Activated CD8-positive, alpha-beta memory T cell treated with anti-CD3 and anti-CD28 coated beads, Interleukin-2, amount 50 U/mL, for 48 hours (primary cell): ENCODE data around the gene VAV3.

Experiments used
- DNase-seq: peaks from one replicate; pipeline ENCODE4 v3.0.0-alpha.2; 2020

The VAV3 gene

GRCh38 chr1:107551456-107551855, 413.5 kb downstream of the VAV3 start:
- no peak for DNase-seq

GRCh38 chr1:107550358-107550757, 414.6 kb downstream of the VAV3 start:
- no peak for DNase-seq

- DNase-seq: no peak
Observed at GRCh38 chr1:107549152-107549810, 415.7 kb downstream of the VAV3 start.

- no peak for DNase-seq
Observed at GRCh38 chr1:107548276-107548675, 416.7 kb downstream of the VAV3 start.

GRCh38 chr1:107547363-107548155, 417.4 kb downstream of the VAV3 start:
- no peak for DNase-seq

GRCh38 chr1:107546576-107546975, 418.4 kb downstream of the VAV3 start:
- no peak for DNase-seq

GRCh38 chr1:107545879-107546278, 419.1 kb downstream of the VAV3 start:
- DNase-seq: no peak

- no peak for DNase-seq
Observed at GRCh38 chr1:107545056-107545577, 419.9 kb downstream of the VAV3 start.

- no peak for DNase-seq
Observed at GRCh38 chr1:107544285-107544684, 420.7 kb downstream of the VAV3 start.

GRCh38 chr1:107541412-107541811, 423.6 kb downstream of the VAV3 start:
- no peak for DNase-seq

- no peak for DNase-seq
Observed at GRCh38 chr1:107538502-107538901, 426.5 kb downstream of the VAV3 start.

GRCh38 chr1:107536266-107536665, 428.7 kb downstream of the VAV3 start:
- no peak for DNase-seq

GRCh38 chr1:107535091-107535490, 429.9 kb downstream of the VAV3 start:
- DNase-seq: no peak

GRCh38 chr1:107534632-107535031, 430.3 kb downstream of the VAV3 start:
- no peak for DNase-seq

- no peak for DNase-seq
Observed at GRCh38 chr1:107533436-107533835, 431.5 kb downstream of the VAV3 start.

GRCh38 chr1:107532318-107532717, 432.7 kb downstream of the VAV3 start:
- no peak for DNase-seq

- DNase-seq: no peak
Observed at GRCh38 chr1:107531065-107531908, 433.7 kb downstream of the VAV3 start.

GRCh38 chr1:107530543-107530942, 434.4 kb downstream of the VAV3 start:
- DNase-seq: no peak

- no peak for DNase-seq
Observed at GRCh38 chr1:107529511-107530149, 435.4 kb downstream of the VAV3 start.

GRCh38 chr1:107526524-107527198, 438.3 kb downstream of the VAV3 start:
- DNase-seq: no peak

- no peak for DNase-seq
Observed at GRCh38 chr1:107525961-107526360, 439.0 kb downstream of the VAV3 start.

- no peak for DNase-seq
Observed at GRCh38 chr1:107525145-107525544, 439.8 kb downstream of the VAV3 start.
